GM21619 (cell line): ENCODE measurements around the gene KLF4.

ENCODE experiments used
- ATAC-seq: cut with Tn5 transposase; IDR thresholded peaks from one replicate; pipeline ENCODE4 v1.9.1; 2021; ENCODE audit not compliant: unreplicated experiment

The KLF4 gene

GRCh38 chr9:107455425-107456135, 34.0 kb downstream of the KLF4 start:
- no peak for ATAC-seq

GRCh38 chr9:107453479-107453878, 36.1 kb downstream of the KLF4 start:
- no peak for ATAC-seq

GRCh38 chr9:107447834-107448233, 41.7 kb downstream of the KLF4 start:
- no peak for ATAC-seq

GRCh38 chr9:107447081-107447480, 42.5 kb downstream of the KLF4 start:
- no peak for ATAC-seq

- ATAC-seq, result no peak
Observed at GRCh38 chr9:107446491-107446890, 43.1 kb downstream of the KLF4 start.

GRCh38 chr9:107443786-107444185, 45.8 kb downstream of the KLF4 start:
- ATAC-seq, result no peak

GRCh38 chr9:107439991-107440456, 49.5 kb downstream of the KLF4 start:
- no peak for ATAC-seq

- no peak for ATAC-seq
Observed at GRCh38 chr9:107438211-107439031, 51.1 kb downstream of the KLF4 start.

- no peak for ATAC-seq
Observed at GRCh38 chr9:107437716-107438115, 51.9 kb downstream of the KLF4 start.

- ATAC-seq, result no peak
Observed at GRCh38 chr9:107435415-107435814, 54.2 kb downstream of the KLF4 start.
